ENCODE data around the gene LSP1.
A peak's percentile ranks its signal among the peaks of the same experiment; 100 is the strongest.

The LSP1 gene

GRCh38 chr11:1825039-1825740, 27.7 kb upstream of the LSP1 start:
- DNase-seq (ENCODE audit: low read depth) = no peak

DNA sequence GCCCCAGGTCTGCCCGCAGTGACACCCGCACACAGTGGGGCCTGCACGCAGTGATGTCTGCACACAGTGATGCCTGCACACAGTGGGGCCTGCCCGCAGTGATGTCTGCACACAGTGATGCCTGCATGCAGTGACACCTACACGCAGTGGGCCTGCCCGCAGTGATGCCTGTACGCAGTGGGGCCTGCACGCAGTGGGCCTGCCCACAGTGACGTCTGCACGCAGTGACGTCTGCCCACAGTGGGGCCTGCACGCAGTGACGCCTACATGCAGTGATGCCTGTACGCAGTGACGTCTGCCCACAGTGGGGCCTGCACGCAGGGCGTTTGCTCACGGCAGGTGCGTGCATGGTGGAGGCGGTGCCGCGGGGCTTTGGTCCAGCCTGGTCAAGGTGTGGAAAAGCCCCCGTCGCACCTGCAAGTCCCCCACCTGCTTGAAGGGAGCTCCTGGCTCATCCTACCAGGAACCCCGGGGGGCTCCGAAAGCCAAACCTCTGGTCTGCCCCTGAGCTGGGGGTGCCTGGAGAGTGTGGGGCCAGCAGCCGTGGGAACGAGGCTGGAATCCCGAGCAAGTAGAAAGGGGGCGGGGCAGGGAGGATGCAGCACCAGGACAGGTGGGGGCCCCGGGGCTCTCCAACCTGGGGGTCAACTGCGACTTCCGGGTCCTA, 27.0 kb upstream of the LSP1 start:
- no peak for DNase-seq (ENCODE audit: low read depth)

DNA sequence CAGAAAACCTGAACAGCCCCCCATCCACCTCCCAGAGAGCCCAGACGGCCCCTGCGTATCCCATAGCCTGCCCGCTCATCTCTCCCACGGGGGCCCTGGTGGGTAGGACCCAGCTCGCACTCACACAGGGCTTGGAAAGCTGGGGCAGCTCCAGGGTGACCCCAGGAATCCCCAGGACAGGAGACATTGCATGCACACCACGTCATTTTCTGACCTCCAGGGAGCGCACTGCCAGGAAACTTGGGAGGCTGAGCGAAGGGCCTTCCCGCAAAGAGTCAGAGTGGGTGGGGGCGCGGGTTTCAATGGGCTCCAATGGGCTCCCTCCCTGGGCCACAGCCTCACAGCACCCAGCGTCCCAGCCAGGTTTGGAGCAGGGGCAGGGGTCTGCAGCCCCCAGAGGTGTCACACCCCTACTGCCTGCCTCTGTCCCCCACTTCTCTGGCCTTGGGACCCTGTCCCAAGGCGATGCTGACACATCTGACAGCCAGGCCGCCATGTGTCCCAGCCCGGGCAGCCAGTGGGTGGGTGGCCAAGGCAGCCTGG, 26.3 kb upstream of the LSP1 start:
- DNase-seq (ENCODE audit: low read depth) = no peak

DNA sequence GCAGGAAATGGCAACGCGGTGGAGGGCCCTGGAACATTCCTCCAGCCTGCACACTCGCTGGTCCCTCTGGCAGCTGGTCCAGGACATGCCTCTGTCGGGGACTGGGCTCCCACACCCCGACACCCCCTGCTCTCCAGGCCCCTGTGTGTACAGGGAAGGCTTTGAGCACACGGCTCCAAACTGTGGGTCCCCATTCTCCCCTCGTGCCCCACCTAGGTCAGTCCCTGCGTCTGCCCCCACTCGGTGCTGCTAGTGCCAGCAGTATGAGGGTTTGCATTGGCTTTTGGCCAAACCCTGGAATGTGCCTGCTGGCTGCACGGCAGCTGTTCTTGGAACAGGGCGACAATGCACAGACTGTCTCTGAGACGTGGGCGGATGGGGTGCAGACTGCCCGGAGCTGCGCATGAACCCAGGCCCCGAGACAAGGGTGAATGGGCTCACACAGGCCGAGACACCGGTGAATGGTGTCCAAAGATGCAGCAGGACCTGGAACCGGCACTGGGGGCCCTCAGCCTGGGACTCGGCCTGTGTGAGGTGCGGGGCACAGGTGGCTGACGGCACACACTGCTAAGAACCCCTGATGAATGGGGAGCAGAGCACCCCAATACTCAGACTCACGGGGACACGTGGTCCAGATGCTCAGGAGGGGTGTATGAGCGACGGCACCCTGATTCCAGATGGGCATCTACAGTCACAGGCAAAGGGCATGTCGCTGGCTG, 25.6 kb upstream of the LSP1 start:
- DNase-seq (ENCODE audit: low read depth) = no peak

- DNase-seq (ENCODE audit: low read depth) = no peak
These were observed 25.0 kb upstream of the LSP1 start for GRCh38 chr11:1827931-1828330.

GRCh38 chr11:1828542-1828941, 24.3 kb upstream of the LSP1 start:
- DNase-seq (ENCODE audit: low read depth) = no peak

- no peak for DNase-seq (ENCODE audit: low read depth)
These were observed 23.7 kb upstream of the LSP1 start for GRCh38 chr11:1829039-1829820.

DNA sequence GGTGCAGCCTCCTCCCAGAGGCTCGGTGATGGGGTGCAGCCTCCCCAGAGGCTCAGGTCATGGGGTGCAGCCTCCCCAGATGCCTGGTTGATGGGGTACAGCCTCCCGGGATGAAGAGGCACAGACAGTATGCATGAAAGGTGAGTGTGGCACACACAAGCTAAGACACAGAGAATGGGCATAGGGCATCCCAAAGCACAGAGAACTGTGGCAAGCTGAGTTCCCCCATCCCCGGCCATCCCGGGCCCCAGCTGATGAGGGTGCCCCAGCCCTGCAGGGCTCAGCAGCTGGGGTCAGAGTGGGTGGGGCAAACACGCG, 22.9 kb upstream of the LSP1 start:
- no peak for DNase-seq (ENCODE audit: low read depth)

GRCh38 chr11:1830322-1831223, 22.3 kb upstream of the LSP1 start:
- no peak for DNase-seq (ENCODE audit: low read depth)

- no peak for DNase-seq (ENCODE audit: low read depth)
These were observed 21.3 kb upstream of the LSP1 start for GRCh38 chr11:1831338-1832210.

DNA sequence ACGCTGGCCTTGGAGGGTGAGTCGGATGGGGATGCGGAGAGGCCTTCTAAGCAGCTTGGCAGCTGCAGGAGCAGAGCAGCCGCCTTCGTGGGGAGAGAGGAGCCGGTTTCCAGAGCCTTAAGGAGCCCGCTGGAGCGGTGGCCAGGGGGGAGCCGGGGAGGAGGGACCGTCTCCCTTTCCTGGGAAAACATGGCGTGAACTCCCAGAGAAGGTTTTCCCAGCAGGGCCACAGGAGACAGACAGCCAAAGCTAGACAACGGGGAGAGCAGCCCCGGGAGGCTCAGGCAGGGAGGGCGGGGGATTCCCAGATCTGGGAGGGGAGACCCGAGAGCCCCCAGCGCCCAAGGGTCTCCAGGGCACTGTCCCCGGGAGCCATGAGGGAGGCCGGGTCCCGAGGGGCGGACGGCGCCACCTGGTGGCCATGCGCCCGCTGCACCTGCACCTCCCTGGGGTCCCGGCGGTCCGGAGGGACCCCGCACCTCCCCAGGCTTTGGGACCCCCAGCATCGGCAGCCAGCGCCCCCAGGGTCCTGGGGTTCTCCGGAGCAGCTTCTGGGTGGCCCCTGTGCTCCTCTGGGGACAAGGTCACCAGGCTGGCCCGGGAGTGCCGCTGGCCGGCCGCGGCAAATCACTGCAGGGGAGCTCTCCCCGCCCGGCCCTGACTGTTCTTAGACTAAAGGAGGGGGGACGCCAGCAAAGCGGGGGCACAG, 20.5 kb upstream of the LSP1 start:
- DNase-seq (ENCODE audit: low read depth) = peak; percentile 55

GRCh38 chr11:1832920-1833295, 20.0 kb upstream of the LSP1 start:
- no peak for DNase-seq (ENCODE audit: low read depth)

DNA sequence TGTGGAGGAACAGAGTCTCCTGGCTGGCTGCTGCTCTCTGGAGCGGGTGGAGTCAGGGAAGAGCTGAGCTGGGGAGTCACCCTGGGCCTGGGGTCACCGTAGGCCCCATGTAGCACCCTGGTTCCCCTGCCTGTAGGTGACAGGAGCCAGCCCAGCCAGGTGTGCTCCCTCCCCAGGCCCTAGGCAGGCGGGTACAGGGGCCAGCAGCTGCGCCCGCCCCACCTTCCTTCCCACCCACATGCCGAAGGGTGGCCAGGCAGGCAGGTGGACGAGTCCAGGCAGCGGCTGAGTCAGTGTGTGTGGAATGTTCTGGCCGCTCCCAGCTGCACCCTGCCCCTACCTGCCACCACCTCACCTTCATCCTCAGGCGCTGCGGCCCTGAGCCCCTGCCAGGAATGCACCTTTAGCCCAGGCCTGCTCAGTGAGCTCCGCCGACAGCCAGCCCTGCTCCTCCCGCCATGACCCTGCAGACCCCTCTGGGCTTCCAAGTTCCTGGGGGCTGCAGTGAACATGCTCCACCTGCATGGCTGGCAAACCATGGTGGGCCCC, 18.7 kb upstream of the LSP1 start:
- DNase-seq (ENCODE audit: low read depth) = no peak

DNA sequence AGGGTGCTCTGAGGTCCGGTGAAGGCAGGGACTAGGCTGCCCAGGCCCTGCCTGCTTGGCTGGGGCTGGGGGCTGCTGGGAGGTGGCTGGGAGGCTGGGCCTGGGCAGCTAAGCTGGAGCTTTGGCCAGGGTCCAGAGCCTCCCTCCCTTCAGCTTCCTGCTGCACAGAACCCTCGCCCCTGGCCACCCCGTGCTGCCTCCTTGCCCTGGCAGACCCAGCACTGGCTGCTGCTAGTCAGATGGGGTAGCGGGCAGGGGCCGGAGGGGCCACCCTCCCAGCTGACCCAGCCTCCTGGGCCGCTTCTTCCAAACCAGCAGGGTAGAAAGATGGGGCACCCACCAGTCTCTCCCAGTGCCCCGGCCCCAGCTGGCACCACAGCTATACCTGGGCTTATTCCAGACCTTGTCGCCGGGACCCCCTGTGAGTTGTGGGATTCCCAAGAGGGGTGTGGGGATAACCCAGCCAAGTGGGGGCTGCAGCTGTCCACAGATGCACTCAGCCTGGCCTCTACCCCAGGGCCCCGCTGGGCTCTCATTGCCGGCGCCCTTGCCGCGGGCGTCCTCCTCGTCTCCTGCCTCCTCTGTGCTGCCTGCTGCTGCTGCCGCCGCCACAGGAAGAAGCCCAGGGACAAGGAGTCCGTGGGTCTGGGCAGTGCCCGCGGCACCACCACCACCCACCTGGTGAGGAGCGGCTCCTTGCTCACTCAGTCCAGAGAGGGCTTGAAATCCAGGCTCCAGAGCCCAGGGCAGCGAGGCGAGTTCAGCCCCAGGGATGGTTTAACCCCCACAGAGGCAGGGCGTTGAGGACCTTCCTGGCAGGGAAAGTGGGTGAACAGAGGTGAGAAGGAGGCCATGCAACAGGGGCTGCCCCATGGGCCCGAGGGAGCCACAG, 17.9 kb upstream of the LSP1 start, which contains the start of gene SYT8:
Gene SYT8, plus strand, starts transcription at position 212 of the 892 bp plus-strand sequence. Its CDS starts 116 bp downstream, at position 328.
- no peak for DNase-seq (ENCODE audit: low read depth)

- DNase-seq (ENCODE audit: low read depth) = no peak
These were observed 17.2 kb upstream of the LSP1 start for GRCh38 chr11:1835671-1836010.

GRCh38 chr11:1836011-1836945, 16.6 kb upstream of the LSP1 start:
- DNase-seq (ENCODE audit: low read depth) = no peak

All from activated T-cell treated with anti-CD3 and anti-CD28 coated beads for 24 hours (primary cell).